Left lung (tissue), 10 donors: Measurements from ENCODE around the gene CTDP1. TPM values are rescaled to one million over a fixed set of nuclear protein-coding genes. Genes with fewer than 3 reads are reported as not detected.

ENCODE experiments used
- ATAC-seq: fragments of 200-7000 bp; cut with Tn5 transposase; one replicate; pipeline ENCODE4 v1.9.1; 2020; ENCODE audit warnings: moderate library complexity
- DNase-seq, 4 donors: peaks; one replicate each; pipeline ENCODE4 v3.0.0-alpha.2; 2013 to 2020
- H3K27ac ChIP-seq, 2 donors: fragments of 200-600 bp; sonication (generic) in 1 of 2; one replicate each; pipeline versions ENCODE4 v1.5.0 to v1.8.0; 2020 to 2021
- H3K27me3 ChIP-seq, 2 donors: fragments of 200-600 bp; sonication (generic) in 1 of 2; one replicate each; pipeline versions ENCODE4 v1.5.0 to v1.8.0; 2020 to 2021
- H3K36me3 ChIP-seq, 2 donors: fragments of 200-600 bp; sonication (generic) in 1 of 2; one replicate each; pipeline versions ENCODE4 v1.5.0 to v1.8.0; 2020 to 2021
- H3K4me1 ChIP-seq, 2 donors: fragments of 200-600 bp; one replicate each; pipeline ENCODE4 v1.8.0; 2021
- H3K4me3 ChIP-seq, 2 donors: fragments of 200-600 bp; sonication (generic) in 1 of 2; one replicate each; pipeline versions ENCODE4 v1.5.0 to v1.8.0; 2020 to 2021; ENCODE audit warnings: mild to moderate bottlenecking in 1 of 2
- H3K9me3 ChIP-seq, 2 donors: fragments of 200-600 bp; sonication (generic) in 1 of 2; one replicate each; pipeline versions ENCODE4 v1.5.0 to v1.8.0; 2020 to 2021
- intact Hi-C, 2 donors: fragments of 100-400 bp; cut with DNase I; formaldehyde crosslinking; loops; one replicate each; pipeline versions ENCODE4 v1.11.2 to v1.14.2; 2022
- polyA plus RNA-seq, 6 donors: library from polyadenylated mRNA; unstranded; fragments of 120-200 nt; gene quantifications; one replicate each; pipeline ENCODE4 v1.2.1, GENCODE V29; 2013; ENCODE audit not compliant: insufficient read length in 6 of 6
- total RNA-seq, 2 donors: library from RNA; stranded (reverse); fragmentation: NEBNext Ultra II Directional; extraction: Animal tissue kit (Norgen Biotek cat#: 25700); gene quantifications; one replicate each; pipeline ENCODE4 v1.2.1, GENCODE V29; 2021
- TF ChIP-seq, protein P1 (sequence below), 2 donors: fragments of 200-600 bp; sonication (generic) in 1 of 2; IDR thresholded peaks; one replicate each; pipeline versions ENCODE4 v1.5.0 to v1.8.0; 2021; ENCODE audit warnings: antibody characterized with exemption in 2 of 2
- donor health status: DM: no; HTN: yes; CAD: no.
- donor health status: DM: no; HTN: no; CAD: no.

Gene CTDP1
- total and polyA plus RNA-seq, 8 donors = 8.4 to 24.4 (median 11.4) TPM

GRCh38 chr18:79733986-79734770 lies 54.6 kb downstream of the CTDP1 start:
- peaks cover 0 to 72% of the 10 kb centered on the region in 2 donors for H3K9me3 ChIP-seq
- H3K4me3 ChIP-seq = no peak overlapping the region
- no peaks in the 10 kb centered on the region for H3K4me1 ChIP-seq
- peaks cover 0 to 99% of the 10 kb centered on the region in 2 donors for H3K36me3 ChIP-seq
- ATAC-seq (peak; percentile 51), DNase-seq (peak in 3 of 4 donors; percentile 62 to 91 (median 88))
- H3K27me3 ChIP-seq = no peaks in the 10 kb centered on the region
- H3K27ac ChIP-seq = peak overlapping the region in 1 of 2 donors; percentile 26
- intact Hi-C loops = no loop called here
- TF ChIP-seq, protein P1, sequence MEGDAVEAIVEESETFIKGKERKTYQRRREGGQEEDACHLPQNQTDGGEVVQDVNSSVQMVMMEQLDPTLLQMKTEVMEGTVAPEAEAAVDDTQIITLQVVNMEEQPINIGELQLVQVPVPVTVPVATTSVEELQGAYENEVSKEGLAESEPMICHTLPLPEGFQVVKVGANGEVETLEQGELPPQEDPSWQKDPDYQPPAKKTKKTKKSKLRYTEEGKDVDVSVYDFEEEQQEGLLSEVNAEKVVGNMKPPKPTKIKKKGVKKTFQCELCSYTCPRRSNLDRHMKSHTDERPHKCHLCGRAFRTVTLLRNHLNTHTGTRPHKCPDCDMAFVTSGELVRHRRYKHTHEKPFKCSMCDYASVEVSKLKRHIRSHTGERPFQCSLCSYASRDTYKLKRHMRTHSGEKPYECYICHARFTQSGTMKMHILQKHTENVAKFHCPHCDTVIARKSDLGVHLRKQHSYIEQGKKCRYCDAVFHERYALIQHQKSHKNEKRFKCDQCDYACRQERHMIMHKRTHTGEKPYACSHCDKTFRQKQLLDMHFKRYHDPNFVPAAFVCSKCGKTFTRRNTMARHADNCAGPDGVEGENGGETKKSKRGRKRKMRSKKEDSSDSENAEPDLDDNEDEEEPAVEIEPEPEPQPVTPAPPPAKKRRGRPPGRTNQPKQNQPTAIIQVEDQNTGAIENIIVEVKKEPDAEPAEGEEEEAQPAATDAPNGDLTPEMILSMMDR (IDR thresholded peaks at IDR 0.05) = no peak

DNA sequence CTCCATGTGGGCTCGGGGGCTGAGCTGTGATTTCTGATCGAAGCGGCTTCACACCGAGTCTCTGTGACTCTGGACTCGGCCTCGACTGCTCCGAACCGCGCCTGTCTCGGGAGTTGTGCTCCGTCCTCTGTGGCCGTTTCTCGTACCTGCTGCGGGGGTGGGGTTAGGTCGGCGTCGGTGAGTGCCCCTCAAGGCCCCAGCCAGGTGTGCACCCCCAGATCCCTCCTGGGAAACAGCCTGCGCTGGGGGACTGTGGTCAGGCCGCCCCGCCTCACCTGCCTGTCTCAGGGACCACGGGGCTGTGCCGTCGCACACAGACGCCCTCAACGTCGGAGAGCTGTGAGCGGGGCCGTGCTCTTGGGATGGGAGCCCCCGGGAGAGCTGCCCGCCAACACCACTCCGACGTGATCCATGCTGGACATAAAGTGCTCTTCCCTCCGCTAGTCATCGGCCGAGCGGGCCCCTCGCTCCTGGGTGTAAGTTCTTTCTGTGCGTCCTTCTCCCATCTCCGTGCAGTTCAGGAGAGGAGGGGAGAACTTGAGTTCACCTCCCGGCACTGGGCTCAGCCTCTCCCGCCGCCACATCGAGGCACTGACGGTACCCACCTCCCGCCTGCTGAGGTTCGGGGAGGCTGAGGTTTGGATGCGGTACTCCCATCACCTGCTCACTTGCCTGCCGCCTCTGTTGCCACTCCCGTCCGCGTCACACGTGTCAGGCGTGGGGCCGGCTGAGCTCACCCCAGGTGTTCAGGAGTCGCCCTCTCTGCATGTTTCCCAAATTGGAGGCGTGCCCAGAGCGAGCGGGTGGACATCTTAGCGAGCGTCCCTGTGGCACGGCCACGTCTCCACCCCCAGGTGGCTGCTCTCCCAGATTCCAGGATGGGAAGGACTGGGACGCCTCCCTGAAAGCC lies 55.7 kb downstream of the CTDP1 start:
- TF ChIP-seq, protein P1 (IDR thresholded peaks at IDR 0.05) = no peak
- H3K27me3 ChIP-seq = no peaks in the 10 kb centered on the region
- H3K4me1 ChIP-seq = no peaks in the 10 kb centered on the region
- H3K27ac ChIP-seq = no peak overlapping the region
- peaks cover 0 to 63% of the 10 kb centered on the region in 2 donors for H3K9me3 ChIP-seq
- H3K36me3 ChIP-seq = peaks cover 0 to 97% of the 10 kb centered on the region in 2 donors
- no peak overlapping the region for H3K4me3 ChIP-seq
- DNase-seq (peak in 2 of 4 donors; percentile 29 to 73), ATAC-seq (no peak)
- intact Hi-C loops = no loop called here

DNA sequence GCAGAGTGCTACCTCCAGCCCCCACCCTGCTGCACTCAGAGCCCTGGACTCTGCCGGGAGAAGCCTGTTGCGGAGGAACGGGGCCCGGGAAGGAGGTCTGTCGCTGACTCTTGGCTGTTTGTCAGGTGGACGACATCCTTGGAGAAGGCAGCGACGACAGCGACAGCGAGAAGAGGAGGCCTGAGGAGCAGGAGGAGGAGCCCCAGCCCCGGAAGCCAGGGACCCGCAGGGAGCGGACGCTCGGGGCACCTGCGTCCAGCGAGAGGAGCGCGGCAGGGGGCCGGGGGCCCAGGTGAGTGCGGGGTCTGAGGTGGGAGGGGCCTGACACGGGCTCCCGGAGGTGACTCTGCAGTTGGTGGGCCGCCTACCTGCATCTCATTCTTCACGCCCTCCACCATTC lies 56.6 kb downstream of the CTDP1 start:
- Histone ChIP-seq H3K27ac (no peak overlapping the region), H3K4me3 (no peak overlapping the region), H3K27me3 (no peaks in the 10 kb centered on the region), H3K4me1 (no peaks in the 10 kb centered on the region), H3K9me3 (peaks cover 0 to 53% of the 10 kb centered on the region in 2 donors), H3K36me3 (peaks cover 0 to 97% of the 10 kb centered on the region in 2 donors)
- ATAC-seq (no peak), DNase-seq (peak in 2 of 4 donors; percentile 30 to 73)
- intact Hi-C loops = no loop called here
- TF ChIP-seq, protein P1 (IDR thresholded peaks at IDR 0.05) = no peak

DNA sequence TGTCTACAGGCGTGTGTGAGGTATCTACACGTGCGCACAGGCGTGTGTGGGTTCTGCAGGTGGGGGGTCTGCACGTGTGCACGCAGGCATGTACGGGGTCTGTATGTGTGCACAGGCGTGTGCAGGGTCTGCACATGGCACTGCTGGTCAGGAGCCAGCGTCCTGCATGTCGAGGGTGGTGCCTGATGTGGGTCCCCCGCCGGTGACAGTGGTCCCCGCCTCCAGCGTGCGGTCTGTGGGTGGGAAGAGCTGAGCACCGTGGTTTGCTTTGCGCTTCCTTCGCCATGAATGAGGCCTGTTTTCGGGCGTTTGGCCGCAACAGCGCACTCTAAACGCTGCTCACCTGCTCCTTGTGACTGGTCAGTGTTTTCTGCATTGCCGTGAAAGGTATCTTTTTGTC lies 57.2 kb downstream of the CTDP1 start:
- peaks cover 0 to 97% of the 10 kb centered on the region in 2 donors for H3K36me3 ChIP-seq
- no peak overlapping the region for H3K4me3 ChIP-seq
- peaks cover 0 to 47% of the 10 kb centered on the region in 2 donors for H3K9me3 ChIP-seq
- TF ChIP-seq, protein P1 (IDR thresholded peaks at IDR 0.05) = no peak
- intact Hi-C loops = no loop called here
- H3K27me3 ChIP-seq = no peaks in the 10 kb centered on the region
- H3K27ac ChIP-seq = no peak overlapping the region
- peak in 2 of 4 donors; percentile 29 to 66 for DNase-seq
- no peaks in the 10 kb centered on the region for H3K4me1 ChIP-seq
- ATAC-seq = no peak

DNA sequence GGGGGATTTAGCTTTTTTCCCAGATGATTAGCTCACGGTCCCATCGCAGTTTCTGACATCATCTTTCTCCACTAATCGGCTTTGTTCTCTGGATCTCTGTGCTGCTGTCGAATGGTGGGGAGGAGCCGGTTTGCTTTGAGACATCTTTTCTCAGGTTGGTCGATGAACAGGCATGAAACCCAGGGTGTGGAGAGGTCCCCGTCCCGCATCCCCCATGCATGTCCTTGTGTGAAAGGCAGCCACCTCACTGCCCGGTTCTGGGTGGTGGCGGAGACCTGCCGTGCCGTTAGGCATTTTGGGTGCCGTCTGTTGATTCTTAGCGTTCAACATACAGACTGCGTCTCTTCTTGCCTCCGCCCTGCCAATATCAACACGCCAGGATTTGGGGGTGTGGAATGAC lies 57.8 kb downstream of the CTDP1 start:
- Histone ChIP-seq H3K9me3 (peaks cover 0 to 44% of the 10 kb centered on the region in 2 donors), H3K4me3 (no peak overlapping the region), H3K27me3 (no peaks in the 10 kb centered on the region), H3K27ac (no peak overlapping the region), H3K4me1 (no peaks in the 10 kb centered on the region), H3K36me3 (peaks cover 0 to 96% of the 10 kb centered on the region in 2 donors)
- DNase-seq (peak in 1 of 4 donors; percentile 45), ATAC-seq (no peak)
- intact Hi-C loops = no loop called here
- TF ChIP-seq, protein P1 (IDR thresholded peaks at IDR 0.05) = no peak
